ENCODE results near the gene SNCAIP.

SNCAIP gene

DNA sequence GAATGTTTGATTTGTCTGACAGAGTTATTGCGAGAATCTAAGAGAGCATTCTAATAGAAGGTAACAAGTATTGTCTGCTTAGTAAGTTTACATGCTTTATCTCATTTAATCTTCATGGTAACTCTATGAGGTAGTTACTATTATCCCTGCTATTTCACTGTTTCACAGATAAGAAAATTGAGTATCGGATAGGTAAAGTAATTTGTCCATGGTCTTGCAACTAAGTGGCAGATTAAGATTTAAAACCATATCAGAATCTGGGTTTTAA is 118.2 kb downstream of the SNCAIP start:
- no peak for DNase-seq

DNA sequence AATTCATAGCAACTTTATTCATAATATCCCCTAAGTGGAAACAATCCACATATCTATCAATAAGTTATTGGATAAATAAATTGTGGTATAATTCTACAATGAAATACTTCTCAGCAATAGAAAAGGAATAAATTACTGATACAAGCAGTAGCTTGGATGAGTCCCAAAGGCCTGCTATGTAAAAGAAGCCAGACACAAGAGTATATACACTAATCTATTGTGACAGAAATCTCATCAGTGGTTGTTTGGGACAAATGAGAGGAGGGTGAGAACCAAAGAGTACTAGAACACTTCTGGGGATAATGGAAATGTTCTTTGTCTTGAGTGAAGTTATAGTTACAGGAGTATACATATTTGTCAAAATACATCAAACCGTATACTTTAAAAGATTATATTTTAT is 119.3 kb downstream of the SNCAIP start:
- no peak for DNase-seq

DNA sequence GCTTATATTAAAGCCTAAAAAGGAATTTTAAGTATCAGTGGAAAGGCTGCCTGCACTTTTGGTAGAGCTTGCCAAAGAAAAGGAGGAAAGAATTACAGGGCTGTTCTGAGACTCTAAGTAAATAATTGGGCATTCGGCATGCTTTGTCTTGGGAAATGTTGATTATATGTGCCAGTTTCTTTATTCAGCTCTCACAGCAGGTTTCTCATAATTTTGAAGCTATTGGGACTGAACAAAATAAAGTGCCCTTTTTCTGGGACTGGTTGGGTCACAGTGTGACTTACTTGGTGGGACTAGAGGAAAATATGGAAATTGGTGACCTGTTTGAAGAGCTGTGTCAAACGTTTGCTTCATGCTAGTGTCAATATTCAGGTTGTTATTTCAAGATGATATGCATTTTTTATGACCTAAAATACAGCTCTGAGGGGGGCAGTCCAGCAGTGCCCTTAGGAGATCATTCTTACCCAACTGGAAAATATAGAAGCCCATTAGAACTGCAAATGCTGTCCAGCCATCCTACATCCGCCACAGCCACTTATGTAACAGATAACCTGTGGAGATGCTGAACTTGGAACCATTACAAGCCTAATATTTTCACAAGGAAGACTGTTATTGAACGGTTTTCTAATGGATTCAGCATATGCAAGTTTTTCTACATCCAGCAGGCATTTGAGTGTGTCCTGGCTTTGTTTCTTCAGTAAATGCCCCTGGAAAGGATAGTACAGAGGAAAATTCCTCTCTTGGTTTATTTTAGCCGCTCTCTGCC is 122.4 kb downstream of the SNCAIP start:
- no peak for DNase-seq

DNA sequence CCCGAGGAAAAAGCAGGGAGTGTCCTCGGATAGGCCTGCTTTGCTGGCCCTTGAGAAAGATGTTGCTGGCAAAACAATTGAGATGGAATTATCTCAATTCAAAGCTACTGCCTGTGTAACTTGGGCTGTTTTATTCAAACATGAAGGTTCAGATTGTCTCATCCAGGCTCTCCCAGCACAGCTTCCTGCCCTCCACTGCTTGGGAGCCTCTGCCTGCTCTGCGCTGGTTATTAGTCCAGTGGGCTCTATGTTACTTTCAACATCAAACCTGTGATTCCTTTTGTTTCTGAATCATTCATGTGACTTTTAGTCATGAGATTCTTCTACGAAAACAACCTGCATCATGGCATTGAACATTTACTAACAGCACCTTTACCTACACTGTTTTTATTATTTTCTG is 123.2 kb downstream of the SNCAIP start:
- DNase-seq: no peak

DNA sequence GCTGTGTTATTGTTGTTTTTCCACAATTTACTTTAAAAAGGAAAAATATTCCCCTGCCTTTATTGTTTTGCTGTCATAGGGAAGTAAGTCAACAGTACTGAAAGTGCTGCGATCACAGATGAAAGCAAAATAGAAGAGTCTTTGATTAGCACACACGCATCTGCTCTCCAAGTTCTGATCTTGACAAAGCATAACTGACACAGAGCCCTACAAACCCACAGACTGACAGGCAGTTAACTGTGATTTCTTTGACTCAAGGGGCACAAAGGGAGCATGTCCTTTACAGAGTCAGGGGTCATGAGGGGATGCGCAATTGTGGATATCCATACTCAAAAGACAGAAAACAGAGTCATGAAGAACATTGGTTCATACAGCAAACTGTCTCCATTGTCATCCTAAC is 123.7 kb downstream of the SNCAIP start:
- no peak for DNase-seq

DNA sequence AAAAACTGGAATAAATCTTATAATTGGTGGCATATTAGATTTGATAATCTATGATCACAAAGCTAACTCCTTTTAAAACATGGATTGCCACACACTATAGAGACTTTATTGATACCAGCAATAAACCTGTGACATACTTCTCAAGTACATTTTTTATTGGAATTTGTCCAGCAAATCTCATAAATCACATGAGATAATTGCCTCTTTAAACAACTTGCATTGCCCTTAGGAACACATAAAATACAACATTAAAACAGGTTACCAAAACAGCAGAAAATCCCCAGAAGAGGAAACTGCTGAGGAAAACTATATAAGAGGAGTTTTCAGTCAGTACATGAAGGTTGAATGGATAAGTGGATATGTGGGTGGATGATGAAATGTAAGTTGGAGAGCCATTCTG is 124.6 kb downstream of the SNCAIP start:
- DNase-seq: no peak

DNA sequence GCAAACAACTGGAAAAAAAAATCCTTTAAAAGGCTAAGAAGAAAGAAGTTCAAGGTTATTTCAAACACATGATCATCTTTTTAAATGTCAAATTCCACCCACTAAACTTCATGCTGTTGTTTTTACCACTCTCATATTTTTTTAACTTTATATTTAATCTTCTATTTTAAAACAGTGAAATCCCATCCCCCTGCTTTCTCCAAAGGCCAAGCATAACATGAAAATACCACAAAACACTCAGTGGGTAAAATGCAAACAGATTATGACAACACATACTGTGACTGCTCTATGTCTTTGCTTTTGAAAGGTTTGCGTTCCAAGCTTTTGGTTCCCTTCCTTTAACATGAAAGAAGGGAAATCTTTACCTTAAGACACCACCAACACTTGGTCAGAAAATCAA is 127.6 kb downstream of the SNCAIP start:
- DNase-seq: no peak

DNA sequence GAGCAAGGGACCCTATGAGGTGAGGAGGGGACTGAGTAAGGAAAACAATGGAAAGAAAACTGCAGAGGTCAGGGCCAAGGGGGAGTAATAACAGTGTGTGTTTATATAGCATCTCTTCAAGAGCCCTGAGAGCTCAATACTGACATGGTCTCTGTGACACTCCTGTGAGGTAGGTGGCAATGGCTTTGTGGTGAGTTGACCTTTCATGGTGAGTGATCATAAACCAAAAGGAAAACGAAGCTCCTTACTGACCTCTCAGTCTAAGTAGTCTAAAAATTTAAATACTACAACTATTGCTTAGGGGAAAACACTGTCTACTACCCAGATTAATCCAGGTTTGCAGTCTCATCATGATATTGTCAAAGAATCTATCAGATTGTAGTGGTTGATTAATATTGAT is 130.9 kb downstream of the SNCAIP start:
- no peak for DNase-seq

DNA sequence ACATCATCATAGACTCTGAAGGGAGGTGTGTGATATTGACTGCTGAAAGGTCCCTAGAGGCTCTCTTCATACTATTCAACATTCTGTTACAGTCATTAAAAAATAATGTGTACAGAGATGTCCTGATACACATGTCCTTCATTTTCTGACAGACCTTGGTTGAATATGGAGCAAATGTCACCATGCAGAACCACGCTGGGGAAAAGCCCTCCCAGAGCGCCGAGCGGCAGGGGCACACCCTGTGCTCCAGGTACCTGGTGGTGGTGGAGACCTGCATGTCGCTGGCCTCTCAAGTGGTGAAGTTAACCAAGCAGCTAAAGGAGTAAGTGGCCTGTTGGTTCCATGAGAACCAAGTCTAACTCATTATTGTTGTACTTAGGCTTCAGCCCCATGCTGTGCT is 132.4 kb downstream of the SNCAIP start:
- no peak for DNase-seq

DNA sequence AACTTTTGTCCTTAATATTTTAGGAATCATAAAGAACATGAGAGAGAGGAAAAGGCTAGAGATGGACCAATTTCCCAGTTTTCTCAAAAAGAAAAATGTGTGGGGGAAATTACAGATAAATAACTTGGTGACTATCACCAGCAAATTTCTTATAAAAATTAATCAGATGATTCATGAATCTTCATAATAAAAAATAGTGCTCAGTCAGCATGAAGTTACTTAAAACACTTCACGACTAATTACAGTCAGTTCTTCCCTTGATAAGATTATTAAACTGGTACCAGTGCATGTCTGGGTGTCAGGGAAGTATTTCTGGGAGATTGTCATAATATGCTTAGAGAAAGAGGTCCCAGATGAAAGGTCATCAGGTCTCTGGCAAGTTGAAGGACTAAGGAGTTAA is 133.0 kb downstream of the SNCAIP start:
- no peak for DNase-seq

DNA sequence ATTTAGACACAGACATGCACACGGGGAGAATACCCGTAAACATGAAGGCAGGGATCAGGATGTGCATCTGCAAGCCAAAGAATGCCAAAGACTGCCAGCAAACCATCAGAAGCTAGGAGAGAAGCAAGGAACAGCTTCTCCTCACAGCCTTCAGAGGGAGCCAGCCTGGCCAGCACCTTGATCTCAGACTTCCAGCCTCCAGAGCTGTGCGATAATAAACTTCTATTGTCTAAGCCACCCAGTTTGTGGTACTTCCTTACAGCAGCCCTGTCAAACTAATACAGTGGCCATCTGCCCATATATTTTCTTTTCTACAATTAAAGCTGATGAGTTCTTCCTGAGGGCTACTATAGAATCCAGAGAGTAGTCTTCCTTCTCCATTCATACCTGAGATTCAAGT is 135.0 kb downstream of the SNCAIP start:
- DNase-seq: no peak

DNA sequence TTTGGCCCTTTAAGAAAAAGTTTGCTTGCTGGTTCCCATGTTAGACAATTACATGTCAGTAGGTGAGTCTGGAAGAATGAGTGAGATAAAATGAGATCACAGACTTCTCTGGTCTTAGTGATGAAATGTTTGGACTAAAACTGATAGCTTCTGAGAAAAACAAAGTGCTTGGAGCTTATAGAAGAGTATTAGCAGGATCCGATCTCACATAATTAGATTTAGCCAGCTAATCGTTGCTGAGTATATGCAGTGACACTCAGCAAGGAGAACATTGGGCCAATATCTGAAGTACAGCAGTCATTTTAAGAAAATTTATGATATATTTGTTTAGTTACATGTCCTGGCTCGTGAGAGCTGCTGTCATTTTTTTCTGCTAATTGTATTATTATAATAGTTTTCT is 135.8 kb downstream of the SNCAIP start:
- DNase-seq: no peak

DNA sequence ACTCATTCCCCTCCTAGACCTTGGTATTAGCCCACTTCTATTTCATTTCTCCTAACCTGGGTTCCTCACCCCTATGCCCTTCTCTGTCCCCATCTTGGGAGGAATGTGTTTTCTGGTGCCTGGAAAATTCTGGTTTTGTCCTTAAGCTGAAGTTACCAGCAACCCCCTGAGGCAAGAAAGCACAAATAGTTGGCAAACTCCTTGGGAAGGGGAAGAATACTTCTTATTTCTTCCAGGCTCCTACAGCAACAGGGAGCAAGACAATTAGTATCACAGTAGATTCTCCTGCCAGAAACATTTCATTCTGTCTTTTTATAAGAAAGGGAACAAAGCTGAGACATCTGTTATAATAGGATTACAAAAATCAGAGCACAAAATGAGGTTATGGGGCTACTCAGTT is 142.5 kb downstream of the SNCAIP start:
- DNase-seq: no peak

DNA sequence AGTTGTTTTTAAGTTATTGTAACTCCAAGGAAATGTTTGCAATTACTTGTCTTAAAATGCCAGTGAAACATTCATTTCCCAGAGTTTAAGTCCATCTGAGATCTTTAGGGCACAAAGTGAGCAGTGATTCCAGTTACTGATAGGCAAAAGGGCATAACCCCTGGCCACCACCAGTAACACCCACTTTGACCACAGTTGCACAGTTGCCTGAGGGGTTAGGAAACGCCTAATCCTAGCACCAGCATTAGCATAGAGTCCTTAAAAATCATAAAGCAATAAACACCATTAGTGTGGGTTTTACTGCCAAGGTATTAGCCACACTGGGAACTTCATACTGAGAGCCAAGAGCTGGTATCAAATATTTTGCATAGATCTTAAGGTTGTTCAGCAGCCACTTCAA is 143.9 kb downstream of the SNCAIP start:
- no peak for DNase-seq

DNA sequence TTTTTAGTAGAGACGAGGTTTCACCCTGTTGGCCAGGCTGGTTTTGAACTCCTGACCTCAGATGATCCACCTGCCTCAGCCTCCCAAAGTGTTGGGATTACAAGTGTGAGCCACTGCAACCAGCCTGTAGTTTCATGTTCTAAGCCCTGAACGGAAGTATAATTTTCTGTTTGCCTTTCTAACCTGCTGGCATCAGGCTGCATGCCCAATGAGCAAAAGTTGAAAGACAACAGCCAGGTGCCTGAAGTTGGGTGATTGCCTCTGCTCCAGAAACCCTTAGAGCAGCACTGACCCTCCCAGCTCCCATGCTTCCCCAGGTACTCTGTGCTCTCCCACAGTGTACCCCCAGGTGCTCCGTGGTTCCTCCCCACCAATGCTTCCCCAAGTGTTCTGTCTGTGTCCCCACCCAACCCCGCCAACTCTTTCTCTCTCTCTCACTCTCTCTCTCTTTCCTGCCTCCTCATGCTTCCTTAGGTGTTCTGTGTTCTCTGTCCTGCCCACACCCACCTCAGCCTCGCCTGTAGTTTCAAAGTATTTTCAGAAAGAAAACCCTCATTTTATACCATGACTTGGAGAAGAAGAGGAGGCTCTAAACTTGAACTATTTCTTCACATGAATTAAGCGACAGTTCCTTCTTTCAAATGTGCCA is 145.3 kb downstream of the SNCAIP start:
- no peak for DNase-seq

DNA sequence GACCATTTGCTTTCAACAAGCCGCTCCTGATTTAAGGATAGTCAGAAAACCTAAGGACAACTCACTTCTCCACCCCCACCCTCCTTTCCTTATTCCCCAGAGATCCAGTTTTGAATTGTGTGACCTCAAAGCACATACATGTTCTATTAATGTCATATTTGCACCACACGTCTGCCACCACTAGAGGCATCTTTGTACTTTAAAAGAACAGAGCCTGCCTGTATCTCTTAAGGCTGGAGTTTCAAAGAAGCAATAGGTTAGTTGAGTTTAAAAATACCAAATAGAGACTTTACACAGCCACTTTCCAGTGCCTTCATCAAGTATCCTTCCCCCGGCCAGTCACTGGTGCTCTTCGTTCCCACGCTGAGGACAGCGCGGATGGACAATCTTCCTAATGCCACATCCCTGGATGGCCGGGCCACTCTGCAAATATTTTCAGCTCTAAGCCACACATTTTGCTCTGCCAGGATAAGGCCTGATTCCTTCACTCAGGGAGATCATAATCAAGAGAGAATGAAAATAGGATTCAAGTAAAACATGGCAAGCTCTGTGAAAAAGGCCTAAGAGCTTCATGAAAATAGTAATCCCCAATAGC is 146.3 kb downstream of the SNCAIP start:
- DNase-seq: no peak

DNA sequence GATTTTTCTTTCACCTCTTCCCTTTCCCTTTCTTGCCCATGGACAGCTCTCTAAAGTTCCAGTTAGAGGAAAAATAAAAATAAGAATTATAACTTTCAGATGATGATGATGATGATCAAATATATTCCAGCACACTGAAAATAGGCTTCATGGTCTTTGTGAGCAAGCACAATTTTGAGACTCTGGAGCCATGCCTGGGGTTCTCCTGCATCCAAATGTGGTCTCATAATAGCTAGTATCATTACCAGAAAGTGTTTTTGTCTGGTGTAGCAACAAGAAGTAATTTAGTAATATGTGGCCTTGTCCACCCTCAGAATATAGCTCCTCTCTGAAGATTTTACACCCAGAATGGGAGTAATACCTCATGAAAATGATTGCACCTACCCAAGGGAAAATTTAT is 150.4 kb downstream of the SNCAIP start:
- DNase-seq: no peak

DNA sequence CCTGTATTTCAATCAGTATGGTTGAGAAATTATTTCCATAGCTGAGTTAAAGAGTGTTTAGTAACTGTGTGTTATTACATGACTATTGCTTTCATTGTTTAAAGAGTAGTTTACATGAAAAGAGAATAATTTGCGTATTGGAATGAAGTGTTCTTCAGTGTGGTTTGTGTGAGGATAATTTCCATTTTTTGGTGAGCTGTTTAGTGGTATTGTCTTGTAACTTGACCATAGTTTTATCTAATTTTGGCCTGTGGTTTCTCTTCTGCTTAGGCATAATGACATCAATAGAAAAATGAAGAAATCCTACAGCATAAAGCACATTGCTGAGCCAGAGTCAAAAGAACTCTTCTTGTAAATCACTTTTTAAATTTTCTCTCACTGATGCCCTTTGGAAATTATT is 151.2 kb downstream of the SNCAIP start:
- DNase-seq: no peak

DNA sequence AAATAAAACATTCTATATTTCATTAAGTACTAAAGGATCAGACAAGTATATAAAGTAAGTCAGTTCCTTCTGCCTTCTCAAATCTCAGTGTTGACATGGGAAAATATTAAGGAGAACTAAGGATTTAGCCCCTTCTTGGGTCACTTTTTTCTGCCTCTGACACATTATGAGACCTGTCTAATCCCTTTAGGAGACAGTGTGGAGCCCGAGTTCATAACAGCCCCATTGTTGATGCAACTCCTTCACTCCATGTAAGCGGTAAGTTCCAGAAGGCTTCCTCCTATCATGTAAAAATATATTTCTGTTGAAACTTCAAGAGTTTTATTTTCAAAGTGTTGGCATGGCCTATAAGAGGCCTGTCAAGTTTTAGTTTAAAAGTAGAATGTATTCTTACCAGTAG is 152.2 kb downstream of the SNCAIP start:
- DNase-seq: no peak

DNA sequence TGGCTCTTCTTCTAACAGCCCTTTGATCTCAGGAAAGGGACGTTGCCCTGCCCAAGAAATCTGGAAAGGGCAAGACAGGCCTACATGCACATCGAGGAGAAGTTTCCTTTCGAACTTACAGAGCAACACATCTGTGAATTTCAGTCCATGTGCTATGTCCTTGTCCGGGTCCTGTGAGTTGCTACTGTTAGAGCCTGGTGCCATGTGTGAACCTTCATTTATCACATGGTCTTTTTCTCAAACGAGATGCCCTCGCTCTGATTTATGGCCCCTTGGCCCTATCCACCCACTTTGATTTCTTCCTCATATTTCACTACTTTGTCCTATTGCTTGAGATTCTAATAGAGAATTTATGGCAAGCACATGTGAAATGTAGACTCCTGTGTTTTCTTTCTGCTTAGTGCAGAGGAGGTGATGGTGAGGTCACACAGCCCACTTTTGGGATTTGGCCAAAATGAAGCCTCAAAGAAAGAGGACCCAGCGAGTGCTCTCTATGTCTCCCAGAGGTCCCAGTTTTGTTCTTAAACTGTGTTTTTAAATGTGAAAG is 153.1 kb downstream of the SNCAIP start:
- DNase-seq: no peak

DNA sequence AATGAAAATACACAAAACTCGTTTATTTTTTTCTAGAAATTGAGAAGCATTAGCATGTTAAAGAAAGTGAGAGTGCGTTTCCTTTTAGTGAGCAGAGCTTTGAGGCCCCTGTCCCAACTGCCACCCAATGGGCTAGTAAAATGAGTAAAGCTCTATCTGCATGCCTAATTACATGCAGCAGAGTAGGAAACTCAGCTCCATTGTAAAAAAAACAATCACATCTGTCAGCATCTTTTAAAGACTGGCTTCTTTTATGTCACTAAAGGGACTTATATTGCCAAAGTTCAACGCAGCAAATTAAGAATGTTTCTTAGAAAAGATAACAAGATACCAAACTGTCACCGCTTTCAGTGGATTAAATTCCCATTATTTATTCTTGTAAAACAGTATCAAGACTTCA is 154.0 kb downstream of the SNCAIP start:
- no peak for DNase-seq

DNA sequence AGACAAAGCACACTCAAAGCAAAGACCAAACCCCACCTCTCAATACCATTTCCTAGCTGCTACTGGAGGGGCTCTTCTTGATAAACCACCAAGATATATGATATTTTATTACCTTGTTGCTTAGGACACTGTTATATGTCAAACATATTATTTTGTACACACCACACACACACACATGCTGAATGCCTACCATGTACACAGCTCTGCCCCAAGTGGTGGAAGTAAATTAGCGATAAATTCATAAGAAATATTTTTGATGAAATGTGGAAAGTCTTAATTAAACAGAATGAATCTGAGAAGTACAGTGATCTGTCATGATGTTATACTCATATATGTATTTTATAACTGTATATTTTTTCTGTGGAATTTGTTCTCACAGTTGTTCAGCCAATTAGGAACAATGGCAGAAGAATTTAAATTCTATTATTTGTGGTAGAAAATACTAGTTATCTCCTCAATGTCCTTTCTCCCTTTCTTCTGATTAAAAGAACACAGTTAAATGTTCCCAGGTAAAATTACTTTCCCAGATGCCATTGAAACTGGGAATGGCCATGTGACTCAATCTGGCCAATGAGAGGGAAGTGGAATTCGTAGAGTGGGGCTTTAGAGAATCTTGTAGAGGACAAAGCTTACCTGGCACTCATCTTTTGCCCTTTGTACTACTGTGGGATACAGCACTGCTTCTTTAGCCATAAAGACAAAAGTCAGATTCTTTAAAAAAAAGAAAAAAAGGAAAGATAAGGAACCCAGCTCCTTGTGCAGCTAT is 156.5 kb downstream of the SNCAIP start:
- no peak for DNase-seq

DNA sequence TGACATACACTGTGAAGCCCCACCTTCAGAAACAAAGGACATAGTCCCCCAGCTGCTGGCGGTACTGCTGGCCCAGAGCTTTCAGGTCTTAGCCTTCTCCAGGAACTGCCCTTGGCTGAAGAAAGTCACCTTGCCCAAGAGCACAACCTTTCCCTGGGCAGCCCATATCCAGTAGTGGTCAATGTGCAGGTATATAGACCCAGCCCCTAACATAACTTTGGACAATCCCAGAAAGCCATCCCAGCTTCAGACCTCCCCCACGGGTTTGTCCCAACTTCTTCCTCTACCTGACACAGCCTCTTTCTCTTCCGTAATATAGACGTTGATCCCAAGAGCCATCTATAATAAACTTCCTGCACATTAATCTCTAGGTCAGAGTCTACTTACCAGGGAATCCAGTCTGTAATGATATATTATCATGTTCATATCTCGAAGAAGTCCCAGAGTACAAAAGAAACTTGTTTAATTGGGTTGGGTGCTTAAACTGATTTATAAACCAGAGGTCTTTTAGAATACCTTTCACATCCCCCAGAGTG is 157.4 kb downstream of the SNCAIP start:
- DNase-seq: no peak

DNA sequence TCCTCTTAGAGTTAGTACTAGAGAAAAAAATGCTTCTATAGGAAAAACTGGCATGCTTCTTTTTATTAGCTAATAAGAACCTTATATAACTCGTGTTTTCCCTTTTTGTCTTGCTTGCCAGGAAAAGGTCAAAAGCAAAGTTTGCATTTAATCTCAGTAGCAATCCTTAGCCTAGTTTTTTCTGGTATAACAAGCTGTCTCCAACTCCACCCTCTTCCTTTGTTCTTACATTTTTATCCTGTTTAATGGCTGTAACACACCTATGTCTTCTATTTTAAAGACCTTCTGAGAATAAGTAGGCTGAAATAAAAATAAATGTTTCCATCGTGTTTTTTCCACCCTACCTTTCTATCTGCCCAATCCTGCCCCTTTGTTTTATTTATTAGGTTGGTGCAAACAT is 158.3 kb downstream of the SNCAIP start:
- DNase-seq: no peak

All from stimulated activated CD4-positive, alpha-beta T cell treated with anti-CD3 and anti-CD28 coated beads, Interleukin-4, amount 100 ng/mL, for 24 hours (primary cell).